C4-2B (cell line): Measurements from ENCODE around the gene SRPK2.
"Not testable (repeated sequence)": the region's sequence is repeated elsewhere in the genome, so short reads cannot be mapped to it uniquely, and the experiment has no call there.

Source experiments
- H3K27ac ChIP-seq: fragments of 450-650 bp; 2 replicates; pipeline ENCODE4 v1.5.1; 2017
- ZFX ChIP-seq: fragments of 450-650 bp; IDR thresholded peaks from 2 replicates; pipeline ENCODE4 v1.6.1; 2017
- TF ChIP-seq, protein P1 (sequence below): fragments of 450-650 bp; conservative IDR thresholded peaks from 2 replicates; pipeline ENCODE4 v1.5.1; 2017; ENCODE audit warnings: mild to moderate bottlenecking

Gene SRPK2

DNA sequence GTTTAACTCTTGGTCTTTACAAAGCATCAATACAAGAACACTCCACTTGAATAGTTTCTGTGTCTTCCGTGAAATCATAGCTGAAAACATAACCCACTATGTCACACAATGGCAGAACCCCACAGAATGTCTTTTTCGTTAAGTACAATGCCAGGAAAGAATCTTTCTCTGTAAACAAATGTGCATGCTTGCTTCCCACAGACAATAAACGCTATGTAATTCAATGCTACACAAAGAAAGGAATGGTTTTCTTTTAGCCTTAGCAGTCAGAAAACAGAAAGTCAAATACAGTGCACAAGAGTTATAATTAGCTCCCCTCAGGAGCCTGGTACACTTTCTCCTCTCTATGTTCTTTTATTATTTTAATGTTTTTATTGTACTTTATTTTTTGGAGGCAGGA lies 186.1 kb downstream of the SRPK2 start:
- TF ChIP-seq, protein P1, sequence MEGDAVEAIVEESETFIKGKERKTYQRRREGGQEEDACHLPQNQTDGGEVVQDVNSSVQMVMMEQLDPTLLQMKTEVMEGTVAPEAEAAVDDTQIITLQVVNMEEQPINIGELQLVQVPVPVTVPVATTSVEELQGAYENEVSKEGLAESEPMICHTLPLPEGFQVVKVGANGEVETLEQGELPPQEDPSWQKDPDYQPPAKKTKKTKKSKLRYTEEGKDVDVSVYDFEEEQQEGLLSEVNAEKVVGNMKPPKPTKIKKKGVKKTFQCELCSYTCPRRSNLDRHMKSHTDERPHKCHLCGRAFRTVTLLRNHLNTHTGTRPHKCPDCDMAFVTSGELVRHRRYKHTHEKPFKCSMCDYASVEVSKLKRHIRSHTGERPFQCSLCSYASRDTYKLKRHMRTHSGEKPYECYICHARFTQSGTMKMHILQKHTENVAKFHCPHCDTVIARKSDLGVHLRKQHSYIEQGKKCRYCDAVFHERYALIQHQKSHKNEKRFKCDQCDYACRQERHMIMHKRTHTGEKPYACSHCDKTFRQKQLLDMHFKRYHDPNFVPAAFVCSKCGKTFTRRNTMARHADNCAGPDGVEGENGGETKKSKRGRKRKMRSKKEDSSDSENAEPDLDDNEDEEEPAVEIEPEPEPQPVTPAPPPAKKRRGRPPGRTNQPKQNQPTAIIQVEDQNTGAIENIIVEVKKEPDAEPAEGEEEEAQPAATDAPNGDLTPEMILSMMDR, result no peak
- no peak for TF ChIP-seq ZFX
- H3K27ac ChIP-seq, result no peak overlapping the region

DNA sequence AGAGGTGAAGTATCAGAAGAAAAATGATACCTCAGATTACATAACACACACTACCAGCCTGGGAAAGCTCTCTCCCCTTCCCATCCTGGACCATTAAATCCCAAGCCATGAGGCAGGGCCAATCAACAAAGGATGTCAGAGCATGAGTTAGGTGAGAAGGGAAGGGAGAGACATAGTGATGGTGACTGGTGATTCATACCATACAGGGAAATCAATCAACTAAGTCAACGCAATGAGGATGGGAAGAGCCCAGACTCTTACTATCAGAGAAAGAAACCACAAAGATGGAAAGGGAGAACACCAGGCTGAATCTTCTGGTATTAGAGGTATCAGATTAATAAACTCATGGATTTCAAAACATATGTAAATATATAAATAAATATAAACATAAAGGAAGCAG lies 189.3 kb downstream of the SRPK2 start:
- no peak for TF ChIP-seq ZFX
- TF ChIP-seq, protein P1, result no peak
- H3K27ac ChIP-seq, result no peak overlapping the region

DNA sequence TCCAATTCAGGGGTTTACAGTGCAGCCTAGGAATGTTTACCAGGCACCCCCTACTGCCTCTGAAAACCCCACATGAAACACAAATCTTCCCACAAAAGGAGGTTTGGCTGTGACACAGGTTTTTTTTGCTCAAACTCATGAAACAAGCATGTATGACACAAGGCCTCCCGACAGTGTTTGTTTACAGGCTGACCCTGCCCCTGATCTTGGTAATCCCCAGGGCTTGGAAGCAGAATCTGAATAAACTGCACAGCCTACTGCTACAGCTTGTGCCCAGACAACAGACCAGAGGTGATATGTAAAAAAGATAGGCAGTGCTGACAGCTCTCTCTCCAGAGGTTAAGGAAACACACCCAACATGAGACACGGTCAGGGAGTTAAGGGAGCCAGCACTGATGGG lies 190.5 kb downstream of the SRPK2 start:
- H3K27ac ChIP-seq, result no peak overlapping the region
- TF ChIP-seq ZFX, result no peak
- TF ChIP-seq, protein P1, result no peak

DNA sequence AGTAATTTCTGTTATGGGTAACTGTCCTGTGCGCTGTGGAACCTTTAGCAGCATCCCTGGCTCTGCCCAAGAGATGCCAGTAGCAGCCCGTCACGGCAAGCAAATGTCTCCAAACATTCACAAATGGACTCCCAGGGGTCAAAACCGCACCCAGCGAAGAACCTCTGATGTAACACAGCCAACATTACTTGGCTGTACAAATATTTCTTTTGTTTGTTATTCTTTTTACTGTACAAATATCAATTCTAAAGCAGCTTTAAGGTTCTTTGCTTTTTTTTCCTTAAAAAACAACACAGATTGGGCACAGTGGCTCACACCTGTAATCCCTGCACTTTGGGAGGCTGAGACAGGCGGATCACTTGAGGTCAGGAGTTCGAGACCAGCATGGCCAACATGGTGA lies 192.2 kb downstream of the SRPK2 start:
- no peak overlapping the region for H3K27ac ChIP-seq
- TF ChIP-seq, protein P1, result no peak
- TF ChIP-seq ZFX, result no peak

DNA sequence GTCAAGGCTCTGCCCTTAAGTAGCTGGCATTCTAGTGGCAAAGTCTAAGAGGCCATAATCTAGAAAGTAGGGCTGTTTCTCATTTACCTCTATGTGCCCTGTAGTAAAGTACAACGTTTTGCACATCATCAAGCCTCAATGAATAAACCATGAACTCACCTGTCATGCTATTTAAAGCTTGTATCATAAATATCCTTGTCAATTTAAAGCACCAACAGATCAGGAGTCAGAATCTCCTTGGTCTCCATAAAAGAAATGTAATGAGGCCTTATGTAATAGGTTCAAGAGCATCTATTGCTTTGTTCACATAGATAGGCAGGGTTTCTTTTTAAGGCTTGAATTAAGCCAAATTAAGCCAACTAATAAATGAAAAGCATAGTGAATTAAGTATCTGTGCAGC lies 192.8 kb downstream of the SRPK2 start:
- TF ChIP-seq, protein P1, result no peak
- TF ChIP-seq ZFX, result no peak
- H3K27ac ChIP-seq, result no peak overlapping the region

DNA sequence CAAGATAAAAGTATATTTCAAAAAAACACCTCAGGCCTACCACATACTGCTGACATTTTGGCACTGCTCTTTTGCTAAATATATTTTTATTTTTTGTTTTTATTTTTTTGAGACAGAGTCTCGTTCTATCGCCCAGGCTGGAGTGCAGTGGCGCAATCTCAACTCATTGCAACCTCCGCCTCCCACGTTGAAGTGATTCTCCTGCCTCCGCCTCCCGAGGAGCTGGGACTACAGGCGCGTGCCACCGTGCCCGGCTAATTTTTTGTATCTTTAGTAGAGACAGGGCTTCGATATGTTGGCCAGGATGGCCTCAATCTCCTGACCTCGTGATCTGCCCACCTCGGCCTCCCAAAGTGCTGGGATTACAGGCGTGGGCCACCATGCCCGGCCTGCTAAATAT lies 193.8 kb downstream of the SRPK2 start:
- not testable (repeated sequence) for H3K27ac ChIP-seq

DNA sequence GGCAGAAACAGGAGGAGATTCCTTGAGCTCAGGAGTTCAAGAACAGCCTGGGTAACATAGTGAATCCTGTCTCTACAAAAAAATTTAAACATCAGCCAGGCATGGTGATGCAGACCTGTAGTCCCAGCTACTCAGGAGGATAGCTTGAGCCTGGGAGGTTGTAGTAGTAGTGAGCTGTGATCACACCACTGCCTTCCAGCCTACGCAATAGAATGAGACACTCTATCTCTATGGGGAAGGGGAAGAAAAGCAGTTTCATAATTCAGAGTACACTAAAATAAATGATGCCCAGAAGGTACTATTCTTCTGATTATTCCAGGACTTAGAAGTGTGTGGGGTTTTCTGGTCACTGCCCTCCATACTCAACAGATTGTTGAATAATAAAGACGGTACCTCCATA lies 197.4 kb downstream of the SRPK2 start:
- TF ChIP-seq, protein P1, result no peak
- no peak for TF ChIP-seq ZFX
- H3K27ac ChIP-seq, result no peak overlapping the region

DNA sequence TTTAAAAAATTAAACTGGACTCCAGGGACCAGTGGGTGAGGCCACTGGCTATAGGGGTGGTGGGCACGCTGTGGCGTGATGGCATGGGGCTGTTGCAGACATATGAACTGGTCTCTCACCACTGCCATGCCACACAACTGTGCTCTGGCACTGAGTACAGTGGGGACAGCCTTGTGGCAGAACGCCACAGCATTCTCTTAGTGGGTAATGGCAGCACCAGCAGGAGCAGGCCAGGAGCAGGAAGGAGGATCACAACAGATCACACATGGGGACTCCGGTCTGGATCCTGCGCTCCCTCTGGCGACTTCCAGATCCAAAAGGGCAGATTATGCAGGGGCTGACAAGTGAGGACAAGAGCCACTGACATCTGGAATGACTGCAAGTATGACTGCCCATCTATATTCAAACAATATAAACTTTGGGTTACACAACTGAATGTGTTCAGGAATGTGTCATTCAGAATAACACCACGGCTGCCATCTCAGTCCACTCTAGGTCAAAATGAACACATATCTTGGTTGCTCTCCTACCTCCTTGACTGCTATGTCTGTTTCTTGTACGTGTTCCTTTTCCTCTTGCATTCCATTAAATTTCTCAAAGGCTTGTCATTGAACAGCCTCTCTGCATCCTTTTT lies 198.7 kb downstream of the SRPK2 start:
- TF ChIP-seq, protein P1, result no peak
- TF ChIP-seq ZFX, result no peak
- H3K27ac ChIP-seq, result no peak overlapping the region
